Lower leg skin (tissue), 3 donors: Measurements from ENCODE around the gene VAV2.

Experiments
- CTCF ChIP-seq, 3 donors: fragments of 450-650 bp; IDR thresholded peaks; one replicate each; pipeline ENCODE4 v1.5.1; 2016; ENCODE audit warnings: antibody characterized with exemption in 3 of 3, mild to moderate bottlenecking in 3 of 3, moderate library complexity in 2 of 3
- POLR2A ChIP-seq, 2 donors: fragments of 450-650 bp; IDR thresholded peaks; one replicate each; pipeline ENCODE4 v1.6.1; 2016 to 2017; ENCODE audit warnings: antibody characterized with exemption in 2 of 2, mild to moderate bottlenecking in 1 of 2, moderate library complexity in 1 of 2

DNA sequence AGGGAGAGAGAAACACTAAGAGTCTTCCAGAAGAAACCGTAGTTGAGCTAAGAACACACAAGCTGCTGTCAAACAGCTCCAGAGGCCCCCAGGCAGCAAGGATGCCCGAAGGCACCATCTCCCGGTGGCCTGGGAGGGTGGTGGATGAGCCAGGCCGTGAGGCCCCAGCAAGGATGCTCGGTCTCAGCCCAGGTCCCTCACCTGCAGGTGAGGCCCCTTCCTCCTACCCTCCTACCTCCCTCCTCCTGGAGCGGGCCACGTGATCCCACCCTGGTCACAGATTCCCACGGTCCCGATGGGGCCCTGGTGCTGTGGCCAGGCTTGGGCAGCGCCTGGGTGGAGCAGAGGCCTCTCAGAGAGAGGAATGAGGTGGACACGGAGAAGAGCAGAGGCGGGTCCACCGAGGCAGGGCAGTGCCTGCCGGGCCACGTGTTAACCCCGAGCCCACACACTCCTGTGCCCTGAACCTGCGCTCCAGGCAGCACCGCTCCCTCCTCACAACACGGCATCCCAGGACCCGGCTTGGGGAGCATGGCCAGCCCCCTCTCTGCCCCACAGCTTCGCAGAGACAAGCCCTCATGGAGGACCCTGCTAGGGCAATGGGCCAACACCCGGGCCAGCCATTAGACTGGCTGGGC, 158.6 kb downstream of the VAV2 start:
- TF ChIP-seq CTCF (IDR thresholded peaks at IDR 0.05) (no peak), POLR2A (IDR thresholded peaks at IDR 0.05) (no peak)
